NCI-H2029 treated with DMSO at 0.1 percent for 48 hours (cell line): ENCODE results near the gene MYO3B.
A peak's percentile ranks its signal among the peaks of the same experiment; 100 is the strongest.
"Not testable (repeated sequence)": the region's sequence is repeated elsewhere in the genome, so short reads cannot be mapped to it uniquely, and the experiment has no call there.

Experiments used
- DNase-seq: peaks from one replicate; lab custom pipeline; 2025; lab: John Stamatoyannopoulos, UW

Gene MYO3B

DNA sequence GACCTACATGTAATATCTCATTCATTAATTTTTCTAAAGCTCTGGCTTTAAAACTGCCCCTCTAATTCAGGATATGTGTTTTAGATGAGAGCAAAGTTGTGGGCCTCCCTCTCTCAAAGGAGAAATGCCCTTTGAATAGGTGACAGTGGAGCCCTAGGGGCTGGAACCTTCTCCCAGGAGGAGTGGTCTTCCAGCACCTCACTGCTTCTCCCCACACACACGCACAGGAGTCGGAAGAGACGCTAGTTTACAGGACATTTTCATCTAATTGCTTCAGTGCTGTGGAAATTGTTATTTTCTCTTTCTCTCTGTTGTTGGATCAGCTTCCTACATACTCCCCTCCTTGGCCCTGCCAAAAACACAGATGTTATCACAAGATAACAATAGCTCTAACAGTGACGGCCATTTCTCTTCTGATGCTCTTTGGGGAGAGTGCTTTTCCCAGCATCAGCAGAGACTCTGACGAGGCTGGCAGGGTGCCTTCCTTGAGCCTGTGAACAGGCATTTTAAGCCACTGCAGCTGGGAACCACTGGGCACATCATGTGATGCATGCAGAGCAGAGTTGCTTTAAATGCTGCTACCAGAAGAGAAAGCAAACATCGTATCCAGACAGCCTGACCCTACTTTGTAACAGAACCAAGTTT, 327.8 kb downstream of the MYO3B start:
- DNase-seq: no peak

DNA sequence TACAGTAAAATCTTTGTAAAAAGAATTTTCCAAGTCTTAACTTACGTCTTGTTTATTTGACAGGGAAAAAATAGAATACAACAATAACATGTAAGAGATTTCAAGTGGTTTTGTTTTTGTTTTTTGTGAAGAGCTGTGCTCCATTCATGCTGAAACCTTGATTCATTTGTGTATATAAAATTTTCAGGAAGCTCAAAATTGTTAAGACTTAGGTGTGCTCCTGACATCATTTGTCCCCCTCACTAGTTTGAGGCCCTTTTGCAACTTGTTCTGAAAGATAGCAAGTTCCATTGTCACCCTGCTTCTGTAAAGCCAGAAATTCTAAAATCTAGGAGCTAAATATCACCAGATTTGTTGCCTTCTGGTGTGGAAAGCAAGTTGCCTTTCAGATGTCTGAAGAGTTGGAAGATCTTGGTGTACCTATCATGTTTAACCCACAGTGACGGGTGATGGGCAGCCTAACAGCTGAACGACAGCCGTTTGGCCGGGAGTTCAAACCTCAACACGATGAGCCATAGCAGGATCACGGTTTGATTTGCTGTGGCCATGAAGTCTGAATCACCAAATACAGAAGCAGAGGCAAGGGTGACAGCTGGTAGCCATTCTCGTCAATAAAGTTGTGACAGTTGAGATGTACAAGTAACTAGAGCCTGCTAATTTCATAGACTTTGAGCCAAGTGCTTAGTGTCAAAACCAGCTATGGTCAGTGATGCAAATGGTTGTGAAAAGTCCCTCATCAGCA, 331.7 kb downstream of the MYO3B start:
- DNase-seq: no peak

DNA sequence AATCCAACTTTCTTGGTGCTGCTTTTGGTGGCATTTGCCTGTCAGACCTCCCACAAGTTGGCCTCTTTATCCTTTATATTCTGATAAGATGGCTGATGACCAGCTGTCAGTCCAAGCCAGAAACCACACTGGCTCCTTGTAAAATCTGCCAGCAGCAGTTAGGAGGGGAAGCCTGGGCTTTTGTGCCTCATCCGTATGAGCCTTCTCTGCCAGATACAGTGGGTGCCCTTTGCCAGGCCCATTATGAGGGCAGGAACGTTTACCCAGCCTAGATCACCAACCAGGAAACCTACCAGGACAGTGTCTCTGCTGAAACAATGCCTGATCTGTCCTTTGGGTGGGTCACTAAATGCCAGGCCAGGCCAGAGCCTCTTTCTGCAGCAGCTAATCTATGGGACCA, 334.3 kb downstream of the MYO3B start:
- no peak for DNase-seq

DNA sequence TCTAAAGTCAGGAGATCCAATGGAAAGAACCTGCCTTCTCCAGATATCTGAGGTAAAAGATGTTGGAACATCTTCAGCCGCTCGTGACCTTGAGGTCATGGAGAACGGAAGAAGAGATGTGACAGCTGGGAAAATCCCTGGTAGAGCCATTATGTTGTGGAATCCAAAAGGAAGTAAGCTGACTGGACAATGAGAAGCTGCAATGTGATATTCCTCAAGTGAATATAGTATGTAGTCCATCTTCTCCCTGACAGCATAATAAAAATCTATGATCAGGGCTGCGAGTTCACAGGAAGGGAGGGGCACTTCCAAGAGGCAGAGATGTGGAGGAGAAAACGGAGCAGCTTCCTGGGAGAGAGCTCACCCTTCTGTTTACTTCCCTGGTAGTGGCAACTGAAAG, 336.2 kb downstream of the MYO3B start:
- no peak for DNase-seq

DNA sequence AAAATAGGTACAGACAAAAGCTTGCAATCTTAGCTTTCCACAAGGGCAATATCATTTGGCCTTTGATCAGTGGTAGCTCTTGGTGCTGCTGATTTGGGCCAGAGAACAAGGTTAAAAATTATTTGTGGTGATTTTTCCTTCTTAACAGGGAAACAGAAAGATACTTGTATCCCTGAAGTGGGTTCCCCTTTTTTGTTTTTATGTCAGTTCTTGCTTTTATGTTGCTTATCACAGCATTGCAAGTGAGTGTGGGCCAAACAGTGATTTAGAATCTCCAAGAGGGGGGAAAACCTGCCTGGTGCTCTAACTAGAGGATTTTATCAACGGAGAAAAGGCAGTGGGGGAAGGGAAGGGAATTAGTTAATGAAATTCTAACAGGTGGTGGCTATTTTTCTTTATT, 339.6 kb downstream of the MYO3B start:
- DNase-seq: no peak

DNA sequence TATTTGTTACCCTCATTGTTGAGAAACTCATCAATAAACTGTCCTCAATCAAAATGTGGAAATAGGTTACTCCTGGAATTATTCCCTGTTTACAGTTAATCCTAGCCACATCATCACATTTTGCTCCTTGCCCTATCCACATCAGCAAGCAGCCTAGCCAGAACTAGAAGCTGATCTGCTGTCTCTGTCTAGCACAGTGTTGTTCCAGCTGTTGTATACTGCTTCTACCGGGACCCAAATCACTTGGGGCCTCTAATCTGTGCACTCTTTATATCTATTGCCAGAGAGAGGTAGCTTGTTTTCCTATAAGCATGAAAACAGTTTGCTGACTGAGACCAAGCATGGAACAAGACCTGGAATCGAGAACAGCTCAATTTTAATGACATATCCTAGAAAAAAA, 341.0 kb downstream of the MYO3B start:
- DNase-seq: no peak

DNA sequence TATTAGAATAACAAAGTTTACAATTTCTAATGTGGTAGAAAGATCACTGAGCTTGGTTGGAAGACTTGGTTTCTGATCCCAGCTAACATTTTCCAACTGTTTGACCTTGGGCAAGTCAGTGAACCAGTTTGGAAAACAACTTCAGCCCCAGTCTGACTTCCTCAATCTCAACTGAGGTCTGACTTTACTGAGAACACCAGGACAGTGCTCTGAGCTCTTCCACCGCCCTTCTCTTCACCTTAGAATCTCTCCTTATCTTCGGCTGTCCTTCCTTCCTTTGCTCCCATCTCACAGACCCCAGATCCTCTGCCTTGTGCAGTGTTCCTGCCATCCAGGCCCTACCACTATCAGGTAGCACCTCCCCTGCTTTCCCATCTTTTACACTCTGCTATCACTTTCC, 343.4 kb downstream of the MYO3B start:
- DNase-seq: no peak

DNA sequence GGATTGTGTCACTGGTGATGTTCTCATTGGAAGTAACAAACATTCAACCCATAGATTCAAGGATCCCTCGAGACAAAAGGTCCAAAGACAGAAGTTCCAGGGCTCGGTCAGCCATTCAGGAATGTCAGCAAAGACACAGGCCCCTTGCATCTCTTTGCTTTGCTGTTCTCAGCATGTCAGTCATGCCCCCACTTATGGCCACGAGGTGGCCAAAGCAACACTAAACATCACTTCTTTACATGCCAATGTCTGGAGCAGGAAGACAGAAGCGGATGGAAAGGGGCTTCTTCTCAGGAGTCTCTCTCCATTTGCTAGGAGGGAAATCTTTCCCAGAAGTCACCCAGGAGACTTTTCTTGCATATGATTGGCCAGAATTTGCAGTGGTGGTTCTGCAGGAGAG, 345.6 kb downstream of the MYO3B start:
- no peak for DNase-seq

DNA sequence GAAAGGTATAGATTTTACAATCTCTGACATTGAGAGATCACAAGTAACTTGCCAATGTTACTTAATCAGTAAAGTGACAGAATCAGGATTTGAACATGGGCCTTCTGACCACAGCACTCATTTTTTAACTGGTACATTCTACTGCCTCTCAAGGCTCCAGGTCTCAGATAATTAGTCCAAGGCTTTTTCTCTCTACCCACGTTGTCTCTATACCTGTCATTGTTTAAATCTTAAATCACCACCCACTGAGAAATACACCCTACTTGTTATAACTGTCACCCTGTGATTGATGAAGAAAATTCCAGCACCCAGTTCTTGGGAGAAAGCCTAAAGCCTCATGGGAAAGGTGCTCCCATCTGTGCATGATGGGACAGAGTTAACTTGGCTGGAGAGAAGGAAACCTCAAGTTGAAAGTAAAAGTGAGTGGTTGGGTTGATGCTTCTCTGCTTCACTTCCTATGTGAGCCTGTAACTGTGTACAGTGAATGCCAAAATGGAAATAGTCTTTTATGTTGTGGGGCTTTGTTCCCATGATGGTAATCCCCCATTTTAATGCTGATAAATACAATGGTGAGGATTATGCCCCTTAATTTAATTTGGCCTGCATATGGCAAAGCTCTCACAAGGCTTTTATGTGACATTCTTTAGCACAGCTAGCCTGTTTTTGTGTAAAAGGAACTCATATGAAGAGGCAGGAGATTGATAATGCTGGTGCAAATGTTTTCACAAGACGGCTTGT, 347.1 kb downstream of the MYO3B start:
- no peak for DNase-seq

DNA sequence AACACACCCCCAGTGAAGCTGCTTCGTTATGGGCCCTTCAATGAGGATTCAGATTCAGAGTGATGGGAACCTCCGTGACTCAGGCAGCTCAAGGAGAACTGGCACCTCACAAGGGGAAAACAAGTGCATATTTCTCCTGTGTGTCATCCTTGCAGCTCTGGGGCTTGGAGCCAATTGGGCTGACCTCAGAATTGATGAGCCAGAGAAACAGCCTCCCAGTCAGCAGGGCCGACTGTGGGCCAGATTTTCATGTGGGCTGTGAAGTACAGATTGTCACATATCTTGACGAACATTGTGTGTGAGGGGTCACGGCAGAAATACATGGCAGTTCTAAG, 347.6 kb downstream of the MYO3B start:
- no peak for DNase-seq

DNA sequence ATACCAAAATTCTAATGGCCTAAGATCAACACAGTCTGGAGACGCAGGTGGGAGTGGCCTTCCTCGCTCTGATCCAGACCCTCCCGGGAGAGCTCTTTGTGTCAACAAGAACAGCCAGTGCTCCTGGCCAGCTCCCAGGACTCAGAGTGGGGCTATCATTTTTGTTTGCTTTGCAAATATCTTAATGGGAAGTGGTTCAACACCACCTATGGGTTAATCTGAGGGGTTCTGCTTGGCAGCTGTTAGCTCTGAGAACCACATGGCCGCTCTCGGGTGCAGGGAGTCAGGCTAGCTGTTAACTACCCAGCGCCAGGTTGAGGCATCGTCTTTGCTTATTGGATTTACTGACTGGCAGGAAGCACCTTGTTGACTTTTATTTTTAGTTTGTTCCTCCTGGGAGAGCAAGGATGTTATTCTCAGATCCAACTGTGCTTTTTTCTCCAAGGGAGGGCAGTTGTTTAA, 352.4 kb downstream of the MYO3B start:
- DNase-seq: peak; percentile 92

DNA sequence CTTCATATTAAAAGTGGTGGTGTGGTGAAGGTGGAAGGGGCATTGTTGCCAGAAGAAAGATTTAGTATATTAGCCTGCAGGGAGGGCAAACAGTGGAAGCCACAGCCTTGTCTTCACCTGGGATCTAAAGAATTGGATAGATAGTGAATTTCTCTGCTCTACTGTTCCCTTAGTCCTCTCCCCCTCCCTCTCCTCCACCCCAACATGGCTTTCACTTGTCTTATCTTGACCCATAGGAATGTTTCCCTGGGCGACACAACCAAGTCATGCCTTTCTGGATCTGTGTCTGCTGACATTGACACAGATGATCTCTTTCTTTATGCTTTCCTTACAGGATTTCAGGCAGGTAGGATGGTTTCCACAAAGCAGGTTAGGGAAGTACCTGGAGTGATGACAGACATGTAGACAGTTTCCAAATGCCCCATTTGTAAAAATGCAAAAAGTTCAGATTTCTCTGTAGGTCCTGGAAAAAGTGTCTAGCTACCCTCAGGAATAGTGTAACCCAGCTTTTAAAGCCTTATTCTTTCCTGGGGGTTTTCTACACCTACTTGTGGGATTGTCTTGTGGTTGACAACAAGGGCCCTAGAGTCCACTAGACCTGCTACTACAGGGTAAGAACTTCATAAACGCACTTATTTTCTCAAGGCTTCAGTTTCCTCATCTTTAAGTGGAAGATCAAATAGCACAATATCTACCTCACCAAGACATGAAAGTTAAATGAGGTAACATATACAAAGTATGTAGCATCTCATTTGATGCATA, 353.0 kb downstream of the MYO3B start:
- peak; percentile 6 for DNase-seq

DNA sequence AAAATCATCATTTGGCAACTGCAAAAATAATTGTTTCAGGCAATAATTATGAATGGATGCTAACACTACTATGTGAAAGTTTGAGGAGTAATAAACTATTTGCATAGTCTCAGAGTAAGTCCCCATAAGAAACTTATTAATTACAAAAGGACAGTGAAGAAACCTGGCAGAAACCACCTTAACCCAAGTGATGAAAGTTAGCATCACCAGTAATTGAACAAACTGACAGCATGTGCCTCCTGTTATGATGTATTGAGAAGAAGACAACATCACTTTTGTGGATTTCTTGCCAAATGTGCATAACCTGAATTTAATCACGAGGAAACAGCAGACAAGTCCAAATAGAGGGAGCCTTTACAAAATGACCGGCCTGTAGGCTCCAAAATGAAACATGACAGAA, 353.9 kb downstream of the MYO3B start:
- no peak for DNase-seq

DNA sequence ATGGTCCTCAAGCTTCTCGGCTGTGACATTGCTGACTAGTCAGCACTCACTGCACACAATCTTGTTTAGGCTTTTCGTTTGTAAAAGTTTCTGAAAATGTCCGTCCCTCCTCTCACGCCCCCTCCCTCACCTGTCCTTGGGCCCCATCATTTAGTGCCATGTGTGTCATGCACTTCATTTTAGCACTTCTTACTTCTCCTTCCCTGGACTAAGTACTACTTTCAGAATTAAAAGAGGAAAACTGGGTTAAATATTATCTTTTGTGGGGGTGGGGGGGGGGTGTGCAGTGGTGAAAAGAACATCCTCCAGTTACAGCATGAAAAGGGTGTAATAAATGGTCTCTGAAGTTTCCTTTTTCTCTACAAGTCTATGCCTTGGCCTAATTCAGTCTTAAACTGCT, 355.2 kb downstream of the MYO3B start:
- no peak for DNase-seq

DNA sequence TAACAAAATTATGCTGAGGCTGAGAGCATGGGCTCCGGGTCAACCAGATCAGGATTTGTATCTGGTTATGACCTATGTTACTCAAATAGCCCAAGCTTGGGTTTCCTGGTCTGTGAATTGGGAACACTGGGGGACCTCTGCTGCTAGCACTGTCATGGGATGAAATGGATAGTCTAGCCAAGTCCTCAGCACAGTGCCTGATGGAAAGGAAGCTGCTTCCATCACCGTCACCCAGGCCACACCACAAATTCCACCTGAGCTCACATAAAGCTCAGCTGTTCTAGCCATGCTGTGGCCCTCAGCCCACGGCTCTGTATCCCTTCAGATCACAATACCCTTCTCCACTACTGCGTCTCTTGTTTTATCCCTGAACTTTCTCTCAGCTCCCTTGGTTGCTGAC, 357.6 kb downstream of the MYO3B start:
- DNase-seq: no peak

DNA sequence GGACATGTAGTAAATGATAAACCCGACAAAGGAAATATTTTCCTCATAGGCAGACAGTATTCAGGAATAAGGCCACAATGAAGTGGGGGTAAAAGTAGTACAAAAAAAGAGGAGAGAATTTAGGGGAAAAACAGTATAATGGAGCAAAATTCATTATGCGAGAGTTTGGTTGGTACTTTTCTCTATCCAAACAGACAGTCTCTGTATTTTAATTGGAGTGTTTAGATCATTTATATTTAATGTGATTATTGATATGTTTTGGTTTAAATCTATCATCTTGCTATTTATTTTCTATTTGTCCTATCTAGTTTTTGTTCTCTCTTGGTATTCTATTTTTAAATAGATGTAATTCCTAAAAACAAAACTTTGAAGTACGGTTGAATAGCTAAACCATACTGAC, 366.9 kb downstream of the MYO3B start:
- DNase-seq: no peak

DNA sequence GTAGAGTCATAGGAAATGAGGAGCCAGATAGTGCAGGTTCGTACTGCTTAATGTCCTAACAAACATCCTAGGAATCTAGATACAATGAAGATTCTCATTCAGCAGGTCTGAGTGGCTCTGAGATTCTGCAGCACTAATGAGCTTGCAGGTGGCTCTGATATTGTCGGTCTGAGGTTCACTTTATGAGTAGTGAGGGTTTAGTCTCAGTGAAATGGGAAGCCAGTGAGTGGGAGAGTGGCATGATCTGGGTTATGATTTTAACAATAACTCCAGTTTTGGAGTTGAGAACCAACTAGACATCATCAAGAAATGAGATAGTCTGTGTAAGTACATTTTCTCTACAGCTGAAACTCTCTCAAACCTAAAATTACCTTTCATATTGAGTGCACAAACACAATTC, 370.4 kb downstream of the MYO3B start:
- no peak for DNase-seq

DNA sequence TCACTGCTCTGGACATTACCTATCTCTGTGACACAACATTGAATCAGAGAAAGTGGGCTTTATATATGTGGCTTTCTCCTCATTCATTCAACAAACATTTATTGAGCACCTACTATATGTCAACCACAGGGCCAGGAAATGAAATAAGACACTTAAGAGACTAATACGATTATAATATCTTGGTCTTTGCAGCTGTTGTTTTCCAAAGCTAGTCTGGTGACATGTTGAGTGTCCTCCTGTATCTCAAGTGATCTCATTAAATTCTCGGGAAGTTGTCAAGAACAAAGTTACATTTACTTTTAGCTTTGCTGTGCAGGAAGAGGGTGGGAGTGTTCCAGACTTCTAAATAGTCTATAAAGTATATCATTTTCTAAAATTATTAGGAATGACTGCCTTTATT, 372.6 kb downstream of the MYO3B start:
- no peak for DNase-seq

DNA sequence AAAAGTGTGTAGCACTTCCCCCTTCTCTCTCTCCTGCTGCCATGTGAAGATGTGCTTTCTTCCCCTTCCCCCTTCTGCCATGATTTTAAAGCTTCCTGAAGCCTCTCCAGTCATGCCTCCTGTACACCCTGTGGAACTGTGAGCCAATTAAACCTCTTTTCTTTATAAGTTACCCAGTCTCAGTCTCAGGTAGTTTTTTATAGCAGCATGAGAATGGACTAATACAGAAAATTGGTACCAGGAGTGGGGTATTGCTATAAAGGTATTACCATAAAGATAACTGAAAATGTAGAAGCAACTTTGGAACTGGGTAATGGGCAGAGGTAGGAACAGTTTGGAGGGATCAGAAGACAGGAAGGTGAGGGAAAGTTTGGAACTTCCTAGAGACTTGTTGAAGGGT, 374.0 kb downstream of the MYO3B start:
- not testable (repeated sequence) for DNase-seq

DNA sequence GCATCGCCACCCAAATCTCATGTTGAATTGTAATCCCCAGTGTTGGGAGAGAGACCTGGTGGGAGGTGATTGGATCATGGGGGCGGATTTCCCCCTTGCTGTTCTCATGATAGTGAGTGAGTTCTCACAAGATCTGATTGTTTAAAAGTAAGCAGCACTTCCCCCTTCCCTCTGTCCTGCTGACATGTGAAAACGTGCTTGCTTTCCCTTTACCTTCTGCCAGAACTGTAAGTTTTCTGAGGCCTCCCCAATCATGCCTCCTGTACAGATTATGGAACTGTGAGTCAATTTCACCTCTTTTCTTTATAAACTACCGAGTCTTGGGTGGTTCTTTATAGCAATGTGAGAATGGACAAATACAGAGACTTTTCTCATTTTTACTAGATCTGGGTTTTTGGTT, 375.8 kb downstream of the MYO3B start:
- no peak for DNase-seq

DNA sequence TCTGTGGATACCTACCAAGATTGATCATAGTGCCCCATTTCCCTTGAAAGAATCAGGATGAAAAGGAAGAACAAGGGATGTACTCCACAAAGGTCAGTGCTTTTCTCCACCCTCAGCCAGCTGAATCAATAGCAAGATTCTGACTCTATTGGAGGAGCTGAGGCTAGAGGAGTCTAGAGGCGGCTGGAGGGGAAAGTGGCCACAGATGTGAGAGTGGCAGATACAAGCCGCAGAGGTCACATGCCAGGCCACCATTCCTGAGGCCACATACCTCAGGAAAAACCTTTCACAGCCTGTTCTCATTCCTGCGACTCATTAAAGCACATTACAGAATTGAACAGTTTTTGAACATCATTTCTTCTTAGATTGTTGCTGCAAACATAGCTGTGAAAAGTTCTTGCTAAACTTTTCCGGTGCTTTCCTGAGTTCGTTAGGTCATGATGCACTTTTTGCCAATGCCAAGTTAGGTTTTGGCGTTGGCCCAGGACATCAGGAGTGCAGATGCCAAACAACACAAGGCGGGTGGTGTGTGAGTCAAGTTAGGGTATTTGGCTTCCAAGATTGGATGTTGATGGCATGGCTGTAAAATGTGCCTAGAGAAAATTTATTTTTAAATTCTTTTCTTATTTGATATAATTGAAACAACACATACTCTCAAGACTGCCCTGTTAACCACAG, 376.5 kb downstream of the MYO3B start:
- no peak for DNase-seq

DNA sequence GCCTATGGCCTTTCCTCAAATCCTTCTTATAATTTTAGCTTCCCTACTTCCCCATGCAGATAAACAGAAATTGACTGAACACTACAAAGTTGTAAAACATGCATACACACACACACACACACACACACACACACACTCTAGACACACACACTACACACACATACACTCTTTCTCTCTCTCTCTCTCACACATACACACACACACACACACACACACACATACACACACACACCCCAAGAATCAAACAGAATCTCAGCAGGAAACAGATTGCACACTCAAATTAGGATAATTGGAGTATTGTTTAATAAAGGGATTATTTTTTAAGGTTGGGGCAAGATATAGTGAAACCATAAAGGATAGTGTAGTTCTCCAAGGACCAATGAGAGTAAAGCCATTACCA, 385.0 kb downstream of the MYO3B start:
- DNase-seq: no peak
